ENCODE results near the gene ARHGEF38. TPM values are rescaled to one million over a fixed set of nuclear protein-coding genes. Genes with fewer than 3 reads are reported as not detected.

Gene ARHGEF38
- total RNA-seq, 1 donor from 2014 or later = 0.69 TPM

DNA sequence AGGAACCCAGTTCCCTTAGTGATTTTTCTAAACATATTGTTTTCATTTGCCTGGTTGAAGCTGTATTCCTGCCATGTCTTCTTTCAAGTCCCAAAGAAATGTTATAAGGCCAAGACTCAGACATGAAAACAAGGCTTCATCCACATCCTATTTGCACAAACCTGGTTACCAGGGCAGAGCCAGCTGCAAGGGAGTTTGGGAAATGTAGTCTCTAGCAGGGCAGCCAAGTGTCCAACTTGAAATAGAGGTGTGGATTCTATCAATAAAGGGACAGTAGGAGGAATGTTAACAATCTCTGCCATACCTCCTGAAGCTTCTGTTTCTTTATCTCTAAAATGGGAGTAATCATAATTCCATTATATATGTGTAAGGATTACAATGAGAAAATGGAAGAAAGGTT is 99.5 kb downstream of the ARHGEF38 start:
- Mint-ChIP-seq H3K4me1 (peaks cover 14% of the 10 kb centered on the region), H3K4me3 (no peak overlapping the region), H3K27me3 (ENCODE audit: low read depth) (peaks cover 4% of the 10 kb centered on the region), H3K9me3 (no peaks in the 10 kb centered on the region), H3K27ac (no peak overlapping the region), H3K36me3 (no peaks in the 10 kb centered on the region)
- no peak for DNase-seq (ENCODE audit: low spot score in 2 of 2, unreplicated experiment in 2 of 2)
- TF ChIP-seq, protein P1, sequence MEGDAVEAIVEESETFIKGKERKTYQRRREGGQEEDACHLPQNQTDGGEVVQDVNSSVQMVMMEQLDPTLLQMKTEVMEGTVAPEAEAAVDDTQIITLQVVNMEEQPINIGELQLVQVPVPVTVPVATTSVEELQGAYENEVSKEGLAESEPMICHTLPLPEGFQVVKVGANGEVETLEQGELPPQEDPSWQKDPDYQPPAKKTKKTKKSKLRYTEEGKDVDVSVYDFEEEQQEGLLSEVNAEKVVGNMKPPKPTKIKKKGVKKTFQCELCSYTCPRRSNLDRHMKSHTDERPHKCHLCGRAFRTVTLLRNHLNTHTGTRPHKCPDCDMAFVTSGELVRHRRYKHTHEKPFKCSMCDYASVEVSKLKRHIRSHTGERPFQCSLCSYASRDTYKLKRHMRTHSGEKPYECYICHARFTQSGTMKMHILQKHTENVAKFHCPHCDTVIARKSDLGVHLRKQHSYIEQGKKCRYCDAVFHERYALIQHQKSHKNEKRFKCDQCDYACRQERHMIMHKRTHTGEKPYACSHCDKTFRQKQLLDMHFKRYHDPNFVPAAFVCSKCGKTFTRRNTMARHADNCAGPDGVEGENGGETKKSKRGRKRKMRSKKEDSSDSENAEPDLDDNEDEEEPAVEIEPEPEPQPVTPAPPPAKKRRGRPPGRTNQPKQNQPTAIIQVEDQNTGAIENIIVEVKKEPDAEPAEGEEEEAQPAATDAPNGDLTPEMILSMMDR (IDR thresholded peaks at IDR 0.05; ENCODE audit: unreplicated experiment) = no peak

DNA sequence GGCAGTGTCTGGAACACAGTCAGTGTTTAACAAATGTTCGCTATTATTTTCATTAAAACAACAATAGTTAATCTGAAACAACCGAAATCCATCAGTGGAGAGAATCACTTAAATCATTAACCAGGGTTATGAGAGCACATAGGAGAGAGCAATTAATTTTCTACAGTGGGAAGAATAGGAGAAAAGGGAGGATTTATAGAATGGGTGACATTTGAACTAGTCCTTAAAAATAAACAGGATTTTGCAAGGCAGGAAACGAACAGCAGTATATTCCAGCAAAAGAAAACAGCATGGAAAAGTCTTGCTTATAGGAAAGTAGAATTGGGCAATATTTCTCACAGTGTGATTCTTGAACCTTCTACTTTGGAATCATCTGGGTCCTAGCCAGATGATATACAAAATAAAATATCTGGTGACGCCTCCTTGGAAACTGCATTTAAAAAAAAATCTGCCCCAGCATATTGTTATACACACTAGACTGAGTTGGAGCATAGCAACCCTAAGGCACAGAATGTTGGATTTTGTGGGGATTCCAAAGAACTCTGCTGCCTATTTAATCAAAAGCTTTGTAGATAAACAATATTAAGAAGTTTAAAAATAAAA is 100.0 kb downstream of the ARHGEF38 start:
- peaks cover 4% of the 10 kb centered on the region for H3K27me3 Mint-ChIP-seq (ENCODE audit: low read depth)
- TF ChIP-seq, protein P1 (IDR thresholded peaks at IDR 0.05; ENCODE audit: unreplicated experiment) = no peak
- no peak overlapping the region for H3K4me3 Mint-ChIP-seq
- peaks cover 14% of the 10 kb centered on the region for H3K4me1 Mint-ChIP-seq
- no peak overlapping the region for H3K27ac Mint-ChIP-seq
- H3K9me3 Mint-ChIP-seq = no peaks in the 10 kb centered on the region
- DNase-seq (ENCODE audit: low spot score in 2 of 2, unreplicated experiment in 2 of 2) = no peak
- no peaks in the 10 kb centered on the region for H3K36me3 Mint-ChIP-seq

DNA sequence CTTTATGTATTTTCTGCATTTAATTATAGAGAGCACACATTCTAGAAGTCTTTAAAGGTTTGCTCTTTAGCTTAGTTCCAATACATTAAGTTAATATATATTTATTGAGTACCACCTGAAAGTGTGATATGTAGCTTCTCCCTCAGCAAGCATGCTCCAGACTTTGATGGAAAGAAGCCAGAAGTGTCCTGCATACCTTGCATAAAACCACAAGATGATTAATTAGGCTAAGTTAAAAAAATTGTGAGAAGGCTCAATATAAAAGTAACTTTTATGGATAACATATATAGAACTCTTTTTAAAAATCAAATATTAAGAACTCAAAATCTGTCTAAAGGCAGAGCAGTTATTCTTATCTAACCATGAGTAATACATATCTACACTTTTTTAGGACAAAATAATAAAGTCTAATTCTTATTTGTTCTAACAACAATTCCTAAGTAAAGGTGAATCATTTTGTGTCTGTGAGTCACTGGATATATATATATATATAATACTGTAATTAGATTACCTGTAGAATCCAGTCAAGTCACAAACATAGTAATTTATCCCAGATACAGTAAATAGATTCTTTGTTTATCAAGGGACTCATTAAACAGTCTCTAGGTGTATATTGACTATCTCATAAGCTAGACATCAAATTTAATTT is 104.8 kb downstream of the ARHGEF38 start:
- Mint-ChIP-seq H3K27ac (no peak overlapping the region), H3K36me3 (peaks cover 2% of the 10 kb centered on the region), H3K9me3 (peaks cover 3% of the 10 kb centered on the region), H3K4me3 (no peak overlapping the region), H3K27me3 (ENCODE audit: low read depth) (no peaks in the 10 kb centered on the region), H3K4me1 (peaks cover 3% of the 10 kb centered on the region)
- DNase-seq (ENCODE audit: low spot score in 2 of 2, unreplicated experiment in 2 of 2) = no peak
- TF ChIP-seq, protein P1 (IDR thresholded peaks at IDR 0.05; ENCODE audit: unreplicated experiment) = no peak

DNA sequence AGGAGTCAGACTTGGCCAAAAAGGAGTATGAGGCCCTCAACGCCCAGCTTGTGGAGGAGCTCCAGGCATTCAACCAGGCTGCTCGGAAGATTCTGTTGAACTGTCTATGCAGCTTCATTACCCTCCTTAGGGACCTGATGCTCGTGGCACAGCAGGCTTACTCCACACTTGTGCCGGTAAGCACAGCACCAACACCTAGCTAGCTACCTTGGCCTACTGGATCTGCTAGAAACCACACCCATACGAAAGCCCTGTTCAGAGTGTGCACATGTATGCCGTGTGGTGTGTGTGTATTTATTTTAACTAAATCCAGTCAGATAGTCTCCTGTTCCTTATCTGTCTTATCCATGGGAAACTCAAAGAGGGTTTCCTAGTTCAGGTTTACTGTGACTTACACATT is 106.8 kb downstream of the ARHGEF38 start:
- H3K4me3 Mint-ChIP-seq = no peak overlapping the region
- H3K4me1 Mint-ChIP-seq = peaks cover 2% of the 10 kb centered on the region
- no peaks in the 10 kb centered on the region for H3K27me3 Mint-ChIP-seq (ENCODE audit: low read depth)
- H3K9me3 Mint-ChIP-seq = peaks cover 3% of the 10 kb centered on the region
- no peak overlapping the region for H3K27ac Mint-ChIP-seq
- H3K36me3 Mint-ChIP-seq = peaks cover 2% of the 10 kb centered on the region
- TF ChIP-seq, protein P1 (IDR thresholded peaks at IDR 0.05; ENCODE audit: unreplicated experiment) = no peak
- DNase-seq (ENCODE audit: low spot score in 2 of 2, unreplicated experiment in 2 of 2) = no peak

DNA sequence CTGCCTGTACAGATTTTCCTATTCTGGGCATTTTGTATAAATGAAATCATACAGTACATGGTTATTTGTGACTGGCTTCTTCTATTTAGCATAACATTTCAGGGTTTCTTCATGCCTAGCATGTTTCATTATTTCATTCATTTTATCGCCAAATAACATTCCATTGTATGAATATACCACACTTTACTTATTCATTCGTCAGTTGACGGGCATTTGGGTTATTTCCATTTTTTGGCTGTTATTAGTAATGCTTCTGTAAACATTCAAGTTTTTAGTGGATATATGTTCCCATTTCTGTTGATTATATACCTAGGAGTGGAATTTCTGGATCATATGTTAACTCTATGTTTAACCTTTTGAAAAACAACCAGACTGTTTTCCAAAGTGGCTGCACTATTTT is 108.6 kb downstream of the ARHGEF38 start:
- no peak for DNase-seq (ENCODE audit: low spot score in 2 of 2, unreplicated experiment in 2 of 2)
- Mint-ChIP-seq H3K4me3 (no peak overlapping the region), H3K27me3 (ENCODE audit: low read depth) (no peaks in the 10 kb centered on the region), H3K27ac (no peak overlapping the region), H3K9me3 (peaks cover 3% of the 10 kb centered on the region), H3K4me1 (peaks cover 2% of the 10 kb centered on the region), H3K36me3 (peaks cover 2% of the 10 kb centered on the region)
- TF ChIP-seq, protein P1 (IDR thresholded peaks at IDR 0.05; ENCODE audit: unreplicated experiment) = no peak
